ENCODE measurements around the gene OR13C4. TPM values are rescaled to one million over a fixed set of nuclear protein-coding genes. Genes with fewer than 3 reads are reported as not detected.
"Not testable (repeated sequence)": the region's sequence is repeated elsewhere in the genome, so short reads cannot be mapped to it uniquely, and the experiment has no call there.

OR13C4 gene
- total RNA-seq, 1 donor from 2014 or later, result not detected

- no peak within 1 kb of the TSS for H3K27ac Mint-ChIP-seq (ENCODE audit: unreplicated experiment)
- no peak within 1 kb of the TSS for H3K4me3 Mint-ChIP-seq (ENCODE audit: unreplicated experiment)
- no peaks in the 10 kb centered on the region for H3K36me3 Mint-ChIP-seq (ENCODE audit: unreplicated experiment)
- peaks cover 12% of the 10 kb centered on the region for H3K27me3 Mint-ChIP-seq (ENCODE audit: unreplicated experiment)
- DNase-seq (ENCODE audit: extremely low spot score, unreplicated experiment), result no peak
- no peaks in the 10 kb centered on the region for H3K4me1 Mint-ChIP-seq (ENCODE audit: unreplicated experiment)
- H3K9me3 Mint-ChIP-seq (ENCODE audit: unreplicated experiment), result no peaks in the 10 kb centered on the region
- TF ChIP-seq CTCF (IDR thresholded peaks at IDR 0.05), result no peak
These were observed 9.7 kb upstream of the OR13C4 start, which contains the start of gene OR13C3 for GRCh38 chr9:104536756-104537155. OR13C3 (minus strand) TSS chr9:104536856; CDS start chr9:104536723, 133 bp downstream.

- H3K4me1 Mint-ChIP-seq (ENCODE audit: unreplicated experiment); H3K27ac Mint-ChIP-seq (ENCODE audit: unreplicated experiment); H3K9me3 Mint-ChIP-seq (ENCODE audit: unreplicated experiment): not testable (repeated sequence)
These were observed 6.8 kb downstream of the OR13C4 start for GRCh38 chr9:104520241-104520640.

GRCh38 chr9:104514901-104515300 lies 12.1 kb downstream of the OR13C4 start:
- no peak for TF ChIP-seq CTCF (IDR thresholded peaks at IDR 0.05)
- Mint-ChIP-seq H3K27ac (ENCODE audit: unreplicated experiment) (no peak overlapping the region), H3K27me3 (ENCODE audit: unreplicated experiment) (peaks cover 10% of the 10 kb centered on the region), H3K4me3 (ENCODE audit: unreplicated experiment) (no peak overlapping the region), H3K9me3 (ENCODE audit: unreplicated experiment) (no peaks in the 10 kb centered on the region), H3K4me1 (ENCODE audit: unreplicated experiment) (no peaks in the 10 kb centered on the region), H3K36me3 (ENCODE audit: unreplicated experiment) (no peaks in the 10 kb centered on the region)
- no peak for DNase-seq (ENCODE audit: extremely low spot score, unreplicated experiment)

More at GRCh38 chr9:104520241-104520640, 6.8 kb downstream of the OR13C4 start:
- not testable (repeated sequence) for H3K4me3 Mint-ChIP-seq (ENCODE audit: unreplicated experiment); H3K27me3 Mint-ChIP-seq (ENCODE audit: unreplicated experiment); DNase-seq (ENCODE audit: extremely low spot score, unreplicated experiment); H3K36me3 Mint-ChIP-seq (ENCODE audit: unreplicated experiment)

GRCh38 chr9:104506565-104506964 lies 20.4 kb downstream of the OR13C4 start:
- no peaks in the 10 kb centered on the region for H3K36me3 Mint-ChIP-seq (ENCODE audit: unreplicated experiment)
- DNase-seq (ENCODE audit: extremely low spot score, unreplicated experiment), result no peak
- H3K9me3 Mint-ChIP-seq (ENCODE audit: unreplicated experiment), result no peaks in the 10 kb centered on the region
- H3K4me3 Mint-ChIP-seq (ENCODE audit: unreplicated experiment), result no peak overlapping the region
- no peaks in the 10 kb centered on the region for H3K4me1 Mint-ChIP-seq (ENCODE audit: unreplicated experiment)
- no peak overlapping the region for H3K27ac Mint-ChIP-seq (ENCODE audit: unreplicated experiment)
- no peaks in the 10 kb centered on the region for H3K27me3 Mint-ChIP-seq (ENCODE audit: unreplicated experiment)
- TF ChIP-seq CTCF (IDR thresholded peaks at IDR 0.05), result no peak

- Mint-ChIP-seq H3K27ac (ENCODE audit: unreplicated experiment) (no peak within 1 kb of the TSS), H3K4me3 (ENCODE audit: unreplicated experiment) (no peak within 1 kb of the TSS), H3K4me1 (ENCODE audit: unreplicated experiment) (no peaks in the 10 kb centered on the region), H3K36me3 (ENCODE audit: unreplicated experiment) (no peaks in the 10 kb centered on the region), H3K9me3 (ENCODE audit: unreplicated experiment) (no peaks in the 10 kb centered on the region), H3K27me3 (ENCODE audit: unreplicated experiment) (no peaks in the 10 kb centered on the region)
- no peak for DNase-seq (ENCODE audit: extremely low spot score, unreplicated experiment)
- no peak for TF ChIP-seq CTCF (IDR thresholded peaks at IDR 0.05)
These were observed 23.0 kb downstream of the OR13C4 start, which contains the start of gene OR13F1 for GRCh38 chr9:104503963-104504362. OR13F1 (plus strand) TSS chr9:104504263; CDS start chr9:104504263, 0 bp downstream.

- H3K27me3 Mint-ChIP-seq (ENCODE audit: unreplicated experiment), result no peaks in the 10 kb centered on the region
- no peaks in the 10 kb centered on the region for H3K4me1 Mint-ChIP-seq (ENCODE audit: unreplicated experiment)
- no peaks in the 10 kb centered on the region for H3K9me3 Mint-ChIP-seq (ENCODE audit: unreplicated experiment)
- no peak overlapping the region for H3K27ac Mint-ChIP-seq (ENCODE audit: unreplicated experiment)
- H3K4me3 Mint-ChIP-seq (ENCODE audit: unreplicated experiment), result no peak overlapping the region
- TF ChIP-seq CTCF (IDR thresholded peaks at IDR 0.05), result no peak
- DNase-seq (ENCODE audit: extremely low spot score, unreplicated experiment), result no peak
- H3K36me3 Mint-ChIP-seq (ENCODE audit: unreplicated experiment), result no peaks in the 10 kb centered on the region
These were observed 23.6 kb downstream of the OR13C4 start for GRCh38 chr9:104503440-104503839.
